Measurements from ENCODE around the gene RBM39. TPM values are rescaled to one million over a fixed set of nuclear protein-coding genes. Genes with fewer than 3 reads are reported as not detected.

The RBM39 gene
- polyA plus RNA-seq, 1 of the 3 experiments (the other 2 are of a cell fraction) = 68.4 TPM

- H3F3A ChIP-seq (replicated peaks; ENCODE audit: insufficient read depth) = peaks cover 92% of the 10 kb centered on the region
- H3K27ac ChIP-seq (ENCODE audit: low read depth in 2 of 2, low read length in 1 of 2) = peak overlapping the region in 1 of 2 experiments; percentile 42; a peak in 2 of 4 replicates
- peaks cover 93% of the 10 kb centered on the region for H3K79me2 ChIP-seq (ENCODE audit: insufficient read depth)
- no peak overlapping the region for H3K4me2 ChIP-seq
- POLR2A ChIA-PET = no interaction called here
- peaks cover 86% of the 10 kb centered on the region for H4K20me1 ChIP-seq (ENCODE audit: insufficient read depth)
- H3K9me3 ChIP-seq = no peaks in the 10 kb centered on the region
- H3K4me1 ChIP-seq (ENCODE audit: control insufficient read depth in 1 of 2, insufficient read depth in 2 of 2, low read depth in 1 of 2, low read length in 1 of 2) = peaks cover 0 to 21% of the 10 kb centered on the region in 2 experiments; a peak in 3 of 4 replicates
- H3K9ac ChIP-seq = no peak overlapping the region
- H3K4me3 ChIP-seq (ENCODE audit: low read depth in 2 of 2, low read length in 1 of 2) = no peak overlapping the region
- no peaks in the 10 kb centered on the region for H3K9me2 ChIP-seq
- CTCF ChIA-PET = interaction anchor here (1.0 to 4.3 kb wide), 5 partner anchors 10 to 207 kb away, joined by 3 to 18 read pairs (median 4); partner anchors contain the start of genes NFS1 and ROMO1
- no peak for TF ChIP-seq TAF1 (IDR thresholded peaks at IDR 0.05; ENCODE audit: borderline replicate concordance, low read depth, low read length)
- TF ChIP-seq JUND (IDR thresholded peaks at IDR 0.05) = no peak
- no peak for TF ChIP-seq SIN3A (IDR thresholded peaks at IDR 0.05; ENCODE audit: borderline replicate concordance, low read depth, low read length)
- no peak for TF ChIP-seq RFX5 (IDR thresholded peaks at IDR 0.05; ENCODE audit: low read length)
- no peak for TF ChIP-seq CHD2 (IDR thresholded peaks at IDR 0.05; ENCODE audit: low read length, partially characterized antibody)
- no peak for TF ChIP-seq FOSL2 (IDR thresholded peaks at IDR 0.05; ENCODE audit: borderline replicate concordance, low read depth)
- no peak for TF ChIP-seq RXRA (IDR thresholded peaks at IDR 0.05; ENCODE audit: borderline replicate concordance, low read depth)
- no peak for TF ChIP-seq RAD21 (IDR thresholded peaks at IDR 0.05; ENCODE audit: low read length)
- no peak for TF ChIP-seq EP300 (IDR thresholded peaks at IDR 0.05; ENCODE audit: borderline replicate concordance in 1 of 2, low read depth in 1 of 2, low read length in 1 of 2)
- no peak for TF ChIP-seq NFIC (IDR thresholded peaks at IDR 0.05; ENCODE audit: borderline replicate concordance)
- TF ChIP-seq ZBTB33 (IDR thresholded peaks at IDR 0.05; ENCODE audit: borderline replicate concordance, low read depth) = no peak
- TF ChIP-seq GABPA (IDR thresholded peaks at IDR 0.05; ENCODE audit: low read depth) = no peak
- TF ChIP-seq FOXM1 (IDR thresholded peaks at IDR 0.05; ENCODE audit: low read depth) = no peak
- no peak for TF ChIP-seq TCF12 (IDR thresholded peaks at IDR 0.05)
- TF ChIP-seq NRF1 (IDR thresholded peaks at IDR 0.05; ENCODE audit: low read depth, low read length) = no peak
- no peak for TF ChIP-seq PBX3 (IDR thresholded peaks at IDR 0.05)
- TF ChIP-seq MXI1 (IDR thresholded peaks at IDR 0.05; ENCODE audit: low read depth, low read length) = no peak
- no peak for DNase-seq
- H3K36me3 ChIP-seq (replicated peaks in 1 of 2; ENCODE audit: control insufficient read depth in 1 of 2, insufficient read depth in 2 of 2, low read length in 1 of 2) = peaks cover 91 to 98% of the 10 kb centered on the region in 2 experiments
- no peaks in the 10 kb centered on the region for H3K27me3 ChIP-seq (ENCODE audit: insufficient read depth)
- no peak overlapping the region for H2AFZ ChIP-seq (ENCODE audit: low read depth)
These were observed 32.0 kb downstream of the RBM39 start for GRCh38 chr20:35710039-35710438.

- peaks cover 91% of the 10 kb centered on the region for H4K20me1 ChIP-seq (ENCODE audit: insufficient read depth)
- 68% methylated on average over 1 of the region's 1 CpG for WGBS (ENCODE audit: low lambda C conversion rate)
- CTCF ChIA-PET = interaction anchor here (1.0 to 4.3 kb wide), 5 partner anchors 9 to 206 kb away, joined by 3 to 18 read pairs (median 4); partner anchors contain the start of genes NFS1 and ROMO1
- H3K36me3 ChIP-seq (replicated peaks in 1 of 2; ENCODE audit: control insufficient read depth in 1 of 2, insufficient read depth in 2 of 2, low read length in 1 of 2) = peaks cover 91 to 98% of the 10 kb centered on the region in 2 experiments
- peaks cover 93% of the 10 kb centered on the region for H3K79me2 ChIP-seq (ENCODE audit: insufficient read depth)
- no peak overlapping the region for H2AFZ ChIP-seq (ENCODE audit: low read depth)
- no peaks in the 10 kb centered on the region for H3K9me3 ChIP-seq
- H3K27me3 ChIP-seq (ENCODE audit: insufficient read depth) = no peaks in the 10 kb centered on the region
- H3F3A ChIP-seq (replicated peaks; ENCODE audit: insufficient read depth) = peaks cover 95% of the 10 kb centered on the region
- no peak overlapping the region for H3K4me2 ChIP-seq
- no peak overlapping the region for H3K4me3 ChIP-seq (ENCODE audit: low read depth in 2 of 2, low read length in 1 of 2)
- peaks cover 0 to 21% of the 10 kb centered on the region in 2 experiments; a peak in 3 of 4 replicates for H3K4me1 ChIP-seq (ENCODE audit: control insufficient read depth in 1 of 2, insufficient read depth in 2 of 2, low read depth in 1 of 2, low read length in 1 of 2)
- DNase-seq = no peak
- POLR2A ChIA-PET = no interaction called here
- H3K9ac ChIP-seq = no peak overlapping the region; the same call in 1 of the 2 replicates
- peak overlapping the region; percentile 11 to 42; a peak in 2 of 4 replicates for H3K27ac ChIP-seq (ENCODE audit: low read depth in 2 of 2, low read length in 1 of 2)
- no peaks in the 10 kb centered on the region for H3K9me2 ChIP-seq
- no peak for TF ChIP-seq USF2 (IDR thresholded peaks at IDR 0.05; ENCODE audit: borderline replicate concordance, low read depth, low read length)
- TF ChIP-seq MAX (IDR thresholded peaks at IDR 0.05; ENCODE audit: low read depth) = no peak
- no peak for TF ChIP-seq YY1 (IDR thresholded peaks at IDR 0.05; ENCODE audit: low read depth)
- no peak for TF ChIP-seq FOXM1 (IDR thresholded peaks at IDR 0.05; ENCODE audit: low read depth)
- TF ChIP-seq EZH2phosphoT487 (IDR thresholded peaks at IDR 0.05; ENCODE audit: borderline replicate concordance, low read depth) = no peak
- TF ChIP-seq SMC3 (IDR thresholded peaks at IDR 0.05; ENCODE audit: low read depth, low read length) = no peak
- no peak for TF ChIP-seq IRF3 (IDR thresholded peaks at IDR 0.05; ENCODE audit: low read depth, low read length)
These were observed 32.8 kb downstream of the RBM39 start for GRCh38 chr20:35709259-35709658.

Measured in SK-N-SH (cell line).